ENCODE results near the gene CORO7. TPM values are rescaled to one million over a fixed set of nuclear protein-coding genes. Genes with fewer than 3 reads are reported as not detected.
A peak's percentile ranks its signal among the peaks of the same experiment; 100 is the strongest.
"Not testable (repeated sequence)": the region's sequence is repeated elsewhere in the genome, so short reads cannot be mapped to it uniquely, and the experiment has no call there.

CORO7 gene
- total and polyA plus RNA-seq, 2 donors = 13.7 to 15.6 TPM

- peaks cover 1% of the 10 kb centered on the region for H3K36me3 ChIP-seq (ENCODE audit: insufficient read depth)
- 22% methylated on average over 29 of the region's 29 CpGs for WGBS
- no peak overlapping the region for H3K4me3 ChIP-seq (ENCODE audit: low read depth, low read length)
- H3K4me1 ChIP-seq (ENCODE audit: insufficient read depth) = no peaks in the 10 kb centered on the region
- no peak for DNase-seq (ENCODE audit: extremely low spot score)
- H3K27ac ChIP-seq (ENCODE audit: low read depth) = no peak overlapping the region
Observed at GRCh38 chr16:4402439-4403132, 13.8 kb downstream of the CORO7 start.

DNA sequence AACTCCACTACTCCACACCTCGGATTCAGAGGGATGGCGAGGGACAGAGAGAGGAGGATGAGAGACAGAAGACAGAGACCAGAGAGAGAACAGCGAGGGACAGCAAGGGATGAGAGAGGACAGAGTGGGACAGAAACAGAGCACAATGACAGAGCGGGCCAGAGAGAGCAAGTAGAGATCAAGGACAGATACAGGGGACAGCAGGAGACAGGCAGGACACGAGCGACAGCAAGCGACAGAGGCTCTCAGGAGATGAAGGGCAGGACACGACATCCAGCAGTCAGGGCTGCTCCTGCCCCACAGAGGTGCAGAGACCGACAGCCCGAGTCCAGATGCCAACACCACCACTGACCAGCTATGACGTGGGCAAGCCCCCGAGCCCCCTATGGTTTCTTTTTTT, 14.9 kb downstream of the CORO7 start:
- no peak for DNase-seq (ENCODE audit: extremely low spot score)
- H3K27ac ChIP-seq (ENCODE audit: low read depth) = no peak overlapping the region
- no peaks in the 10 kb centered on the region for H3K4me1 ChIP-seq (ENCODE audit: insufficient read depth)
- H3K36me3 ChIP-seq (ENCODE audit: insufficient read depth) = no peaks in the 10 kb centered on the region
- H3K4me3 ChIP-seq (ENCODE audit: low read depth, low read length) = no peak overlapping the region
- WGBS = 96% methylated on average over 12 of the region's 12 CpGs

DNA sequence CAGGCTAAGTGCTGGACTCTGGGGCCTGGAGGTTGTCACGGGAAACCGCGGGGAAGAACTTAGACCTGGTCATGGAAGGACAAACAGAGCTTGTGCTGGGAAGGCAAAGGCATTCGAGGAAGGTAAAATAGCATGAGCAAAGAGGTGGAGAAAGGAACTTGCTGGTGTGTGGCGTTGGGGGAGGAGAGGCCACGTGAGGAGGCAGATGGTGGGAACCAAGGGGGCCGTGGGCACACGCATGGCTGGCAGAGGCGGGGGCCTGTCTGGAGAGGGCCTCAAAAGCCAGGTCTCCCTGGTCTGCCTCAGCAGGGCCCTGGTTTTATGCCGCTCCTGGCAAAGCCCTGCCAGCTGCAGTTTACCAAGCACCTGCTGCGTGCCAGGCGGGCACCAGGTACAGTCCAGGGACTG, 15.3 kb downstream of the CORO7 start:
- no peak for DNase-seq (ENCODE audit: extremely low spot score)
- Histone ChIP-seq H3K4me1 (ENCODE audit: insufficient read depth) (no peaks in the 10 kb centered on the region), H3K27ac (ENCODE audit: low read depth) (no peak overlapping the region), H3K36me3 (ENCODE audit: insufficient read depth) (no peaks in the 10 kb centered on the region), H3K4me3 (ENCODE audit: low read depth, low read length) (no peak overlapping the region)
- 93% methylated on average over 12 of the region's 12 CpGs for WGBS

DNA sequence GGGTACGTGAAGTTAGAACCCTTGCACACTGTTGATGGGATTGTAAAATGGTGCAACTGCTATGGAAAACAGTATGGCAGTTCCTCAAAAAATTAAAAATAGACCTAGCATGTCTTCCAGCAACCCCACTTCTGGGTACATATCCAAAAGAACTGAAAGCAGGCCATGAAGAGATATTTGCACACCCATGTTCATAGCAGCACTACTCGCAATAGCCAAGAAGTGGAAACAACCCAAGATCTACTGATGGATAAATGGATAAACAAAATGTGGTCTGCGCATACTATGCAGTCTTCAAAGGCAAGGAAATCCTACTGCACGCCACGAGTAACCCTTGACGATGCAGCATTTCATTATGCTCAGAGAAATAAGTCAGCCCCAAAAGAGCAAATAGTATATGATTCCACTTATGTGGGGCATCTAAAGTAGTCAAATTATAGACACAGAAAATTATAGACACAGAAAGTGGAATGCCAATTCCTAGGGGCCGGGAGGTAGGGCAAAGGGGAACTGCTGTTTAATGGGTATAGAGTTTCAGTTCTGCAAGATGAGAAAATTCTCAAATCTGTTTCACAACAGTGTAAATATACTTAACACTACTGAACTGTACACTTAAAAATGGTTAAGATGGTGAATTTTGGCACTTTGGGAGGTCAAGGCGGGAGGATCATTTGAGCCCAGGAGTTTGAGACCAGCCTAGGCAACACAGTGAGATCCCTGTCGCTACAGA, 17.2 kb downstream of the CORO7 start:
- Histone ChIP-seq H3K4me1 (ENCODE audit: insufficient read depth) (no peaks in the 10 kb centered on the region), H3K4me3 (ENCODE audit: low read depth, low read length) (no peak overlapping the region), H3K27ac (ENCODE audit: low read depth) (no peak overlapping the region), H3K36me3 (ENCODE audit: insufficient read depth) (no peaks in the 10 kb centered on the region)
- WGBS = 80% methylated on average over 9 of the region's 9 CpGs
- no peak for DNase-seq (ENCODE audit: extremely low spot score)

DNA sequence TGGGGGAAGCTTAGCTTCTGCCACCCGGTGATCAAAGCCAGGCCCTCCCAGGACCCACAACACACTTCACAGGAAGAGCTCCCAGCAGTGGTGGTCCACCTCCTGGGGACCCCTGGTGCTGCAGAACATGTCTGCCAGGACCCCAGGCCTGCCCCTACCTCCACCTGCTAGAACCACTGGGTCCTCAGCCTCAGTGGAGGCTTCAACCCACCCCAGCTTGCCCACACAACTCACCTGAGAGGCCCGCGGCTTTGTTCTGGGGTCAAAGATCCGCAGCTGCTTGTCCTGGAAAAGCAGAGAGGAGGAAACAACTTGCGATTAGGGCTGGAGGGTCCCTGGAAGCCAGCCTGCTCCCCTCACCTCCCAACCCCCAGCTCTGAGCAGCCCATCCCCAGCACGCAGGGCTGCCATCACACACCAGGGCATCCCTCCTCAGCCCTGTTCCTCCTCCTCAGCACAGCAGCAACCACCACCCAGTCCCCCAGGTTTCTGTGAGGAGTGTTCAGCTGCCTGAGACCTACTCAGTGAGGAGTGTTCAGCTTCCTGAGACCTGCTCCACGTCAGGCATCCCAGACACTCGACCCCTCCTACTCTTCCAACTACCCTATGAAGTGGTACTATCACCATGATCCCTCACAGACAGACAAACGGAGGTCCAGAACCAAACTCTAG, 21.2 kb downstream of the CORO7 start:
- DNase-seq (ENCODE audit: extremely low spot score) = no peak
- WGBS = 76% methylated on average over 9 of the region's 9 CpGs
- Histone ChIP-seq H3K36me3 (ENCODE audit: insufficient read depth) (no peaks in the 10 kb centered on the region), H3K4me1 (ENCODE audit: insufficient read depth) (no peaks in the 10 kb centered on the region), H3K27ac (ENCODE audit: low read depth) (no peak overlapping the region), H3K4me3 (ENCODE audit: low read depth, low read length) (no peak overlapping the region)

DNA sequence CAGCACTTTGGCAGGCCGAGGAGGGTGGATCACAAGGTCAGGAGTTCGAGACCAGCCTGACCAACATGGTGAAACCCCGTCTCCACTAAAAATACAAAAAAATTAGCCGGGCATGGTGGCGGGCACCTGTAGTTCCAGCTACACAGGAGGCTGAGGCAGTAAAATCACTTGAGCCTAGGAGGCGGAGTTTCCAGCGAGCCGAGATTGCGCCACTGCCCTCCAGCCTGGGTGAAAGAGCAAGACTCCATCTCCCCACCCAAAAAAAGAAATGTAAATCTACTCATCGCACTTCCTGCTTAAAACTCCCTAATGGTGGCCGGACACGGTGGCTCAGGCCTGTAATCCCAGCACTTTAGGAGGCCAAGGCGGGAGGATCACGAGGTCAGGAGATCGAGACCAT, 22.5 kb downstream of the CORO7 start:
- WGBS = 96% methylated on average over 15 of the region's 15 CpGs
- H3K36me3 ChIP-seq (ENCODE audit: insufficient read depth); H3K27ac ChIP-seq (ENCODE audit: low read depth); H3K4me1 ChIP-seq (ENCODE audit: insufficient read depth); DNase-seq (ENCODE audit: extremely low spot score); H3K4me3 ChIP-seq (ENCODE audit: low read depth, low read length): not testable (repeated sequence)

- 55% methylated on average over 6 of the region's 6 CpGs for WGBS
- no peak for DNase-seq (ENCODE audit: extremely low spot score)
- Histone ChIP-seq H3K4me3 (ENCODE audit: low read depth, low read length) (no peak overlapping the region), H3K4me1 (ENCODE audit: insufficient read depth) (no peaks in the 10 kb centered on the region), H3K27ac (ENCODE audit: low read depth) (no peak overlapping the region), H3K36me3 (ENCODE audit: insufficient read depth) (no peaks in the 10 kb centered on the region)
Observed at GRCh38 chr16:4393240-4393600, 23.2 kb downstream of the CORO7 start.

DNA sequence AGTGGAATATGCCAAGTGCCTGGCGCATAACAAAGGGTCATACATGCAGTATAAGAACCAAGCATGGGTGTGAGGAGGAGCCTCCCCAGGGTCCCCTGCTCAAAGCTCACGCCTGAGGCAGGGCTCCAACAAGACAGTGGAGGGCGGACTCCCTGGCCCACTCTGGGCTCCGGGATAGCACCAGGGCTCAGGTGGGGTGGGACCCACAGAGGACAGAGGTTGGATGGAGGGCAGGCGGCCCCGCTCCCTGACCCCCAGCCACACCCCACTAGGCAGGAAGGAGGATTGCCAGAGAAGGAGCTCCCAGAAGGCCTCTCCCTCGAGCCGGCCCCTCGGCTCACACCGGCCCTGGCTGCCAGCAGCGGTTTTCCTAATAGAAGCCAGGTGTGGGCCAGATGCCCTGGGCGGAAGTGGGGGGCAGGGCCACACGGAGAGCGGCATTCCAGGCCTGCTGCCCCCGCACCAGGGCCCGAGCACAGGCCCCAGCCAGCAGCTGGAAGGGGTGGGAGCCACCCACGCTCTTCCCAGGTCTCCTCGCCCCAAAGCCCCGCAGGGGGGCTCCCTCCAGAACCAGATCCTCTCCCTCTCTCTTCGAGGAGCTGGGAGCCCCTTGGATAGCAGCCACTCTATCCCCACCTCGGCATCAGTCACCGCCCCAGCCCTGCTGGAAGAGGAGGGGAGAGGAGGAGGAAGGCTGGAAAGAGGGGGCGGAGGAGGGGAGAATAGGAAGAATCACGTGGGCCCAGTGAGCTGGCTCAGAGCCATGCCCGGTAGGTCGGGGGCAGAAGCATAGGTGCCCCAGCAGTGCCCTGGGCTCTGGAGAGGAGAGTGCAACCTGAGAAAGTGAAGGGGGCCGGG, 23.8 kb downstream of the CORO7 start:
- WGBS = 43% methylated on average over 27 of the region's 27 CpGs
- DNase-seq (ENCODE audit: extremely low spot score) = no peak
- Histone ChIP-seq H3K4me1 (ENCODE audit: insufficient read depth) (no peaks in the 10 kb centered on the region), H3K36me3 (ENCODE audit: insufficient read depth) (no peaks in the 10 kb centered on the region), H3K4me3 (ENCODE audit: low read depth, low read length) (no peak overlapping the region), H3K27ac (ENCODE audit: low read depth) (peak overlapping the region; percentile 51)

DNA sequence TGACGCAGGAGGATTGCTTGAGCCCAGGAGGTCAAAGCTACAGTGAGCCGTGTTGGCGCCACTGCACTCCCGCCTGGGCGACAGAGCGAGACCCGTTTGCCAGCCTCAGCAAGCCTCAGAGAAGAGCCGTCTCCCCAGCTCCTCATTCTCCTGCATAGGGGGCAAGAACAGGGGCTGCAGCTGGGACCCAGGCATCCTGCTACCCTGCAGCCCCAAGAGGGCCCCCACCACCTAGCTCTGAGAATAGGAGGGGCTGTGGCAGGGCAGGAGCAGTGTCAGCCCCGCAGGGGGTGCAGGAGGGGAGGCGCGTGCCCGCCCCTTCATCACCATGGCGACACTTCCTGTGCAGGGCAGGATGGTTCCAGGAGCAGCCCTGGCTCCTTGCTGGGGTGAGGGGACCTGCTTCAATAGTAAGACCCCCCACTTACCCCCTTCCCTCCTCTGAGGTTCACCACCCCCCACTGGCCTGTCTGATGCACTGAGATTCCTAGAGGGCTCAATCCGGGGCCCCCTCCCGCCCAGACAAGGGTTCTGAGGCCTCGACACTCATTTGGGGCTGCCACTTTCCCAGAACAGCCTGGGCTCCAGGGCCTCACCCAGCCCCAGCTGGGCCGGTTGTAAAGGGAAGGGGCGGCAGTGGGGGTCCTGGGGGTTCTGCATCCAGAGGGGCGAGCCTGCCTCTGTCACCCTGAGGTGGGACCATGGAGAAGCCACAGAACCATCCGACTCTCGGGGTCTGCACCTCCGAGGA, 24.6 kb downstream of the CORO7 start:
- DNase-seq (ENCODE audit: extremely low spot score) = no peak
- no peak overlapping the region for H3K4me3 ChIP-seq (ENCODE audit: low read depth, low read length)
- peak overlapping the region; percentile 51 for H3K27ac ChIP-seq (ENCODE audit: low read depth)
- no peaks in the 10 kb centered on the region for H3K4me1 ChIP-seq (ENCODE audit: insufficient read depth)
- no peaks in the 10 kb centered on the region for H3K36me3 ChIP-seq (ENCODE audit: insufficient read depth)
- WGBS = 84% methylated on average over 22 of the region's 22 CpGs

GRCh38 chr16:4390266-4391260, 25.8 kb downstream of the CORO7 start:
- Histone ChIP-seq H3K4me1 (ENCODE audit: insufficient read depth) (no peaks in the 10 kb centered on the region), H3K36me3 (ENCODE audit: insufficient read depth) (no peaks in the 10 kb centered on the region)

DNA sequence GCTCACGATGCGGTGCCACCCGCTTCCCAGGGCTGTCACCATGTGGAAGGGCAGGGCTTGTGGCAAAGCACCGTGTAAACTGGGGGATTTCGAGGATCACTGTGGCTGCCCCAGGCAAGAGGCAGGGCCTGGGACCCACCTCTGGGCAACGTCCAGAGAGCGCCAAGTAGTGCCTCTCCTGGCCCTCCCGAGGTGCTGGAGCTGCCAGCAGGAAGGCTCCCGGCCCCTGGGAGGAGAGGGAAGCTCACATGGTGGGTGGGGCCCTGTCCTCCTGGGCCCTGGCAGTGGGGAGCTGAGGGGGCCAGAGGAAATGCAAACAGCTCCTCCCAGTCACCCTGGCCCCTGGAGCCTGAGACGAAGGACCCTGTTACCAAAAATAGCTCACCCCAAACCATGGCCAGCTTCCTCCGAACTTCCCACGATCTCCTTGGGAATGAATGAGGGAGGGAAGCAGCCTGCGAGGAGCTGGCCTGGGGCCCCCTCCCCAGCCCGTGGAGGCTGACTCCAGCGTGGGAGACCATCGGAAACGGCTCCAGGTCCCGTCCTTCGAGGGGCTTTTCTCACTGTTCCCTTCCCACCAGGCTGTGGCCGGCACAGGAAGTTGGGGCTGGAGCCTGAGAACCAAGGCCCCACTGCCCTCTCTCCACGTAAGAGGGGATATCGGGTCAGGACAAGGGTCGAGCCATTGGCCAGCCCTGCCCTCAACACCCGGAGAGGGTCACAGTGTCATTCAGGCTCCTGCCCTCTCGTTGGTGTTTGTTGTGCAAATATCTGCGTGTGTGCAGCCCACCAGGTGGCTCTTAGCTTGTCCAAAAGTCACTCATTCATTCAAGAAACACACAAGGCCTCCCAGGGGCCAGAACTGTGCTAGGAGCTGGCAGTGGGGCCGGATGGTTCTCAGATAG, 27.1 kb downstream of the CORO7 start:
- H3K27ac ChIP-seq (ENCODE audit: low read depth) = no peak overlapping the region
- no peak overlapping the region for H3K4me3 ChIP-seq (ENCODE audit: low read depth, low read length)
- no peaks in the 10 kb centered on the region for H3K4me1 ChIP-seq (ENCODE audit: insufficient read depth)
- WGBS = 69% methylated on average over 27 of the region's 27 CpGs
- no peaks in the 10 kb centered on the region for H3K36me3 ChIP-seq (ENCODE audit: insufficient read depth)
- no peak for DNase-seq (ENCODE audit: extremely low spot score)

More at GRCh38 chr16:4390266-4391260, 25.8 kb downstream of the CORO7 start:
- 87% methylated on average over 18 of the region's 18 CpGs for WGBS
- Histone ChIP-seq H3K4me3 (ENCODE audit: low read depth, low read length) (no peak overlapping the region), H3K27ac (ENCODE audit: low read depth) (no peak overlapping the region)
- DNase-seq (ENCODE audit: extremely low spot score) = no peak

Data from urinary bladder (tissue), 4 donors.